HG03196 (cell line): ENCODE measurements around the gene SNRPD2.
"Not testable (repeated sequence)": the region's sequence is repeated elsewhere in the genome, so short reads cannot be mapped to it uniquely, and the experiment has no call there.

Source experiments
- ATAC-seq: cut with Tn5 transposase; IDR thresholded peaks from one replicate; pipeline ENCODE4 v1.9.1; 2021; ENCODE audit not compliant: unreplicated experiment

The SNRPD2 gene

GRCh38 chr19:45691516-45692186, at the start of gene SNRPD2:
Gene SNRPD2 (minus strand): TSS chr19:45691953. CDS start chr19:45691888, 65 bp downstream.
- ATAC-seq: peak; percentile 54

GRCh38 chr19:45739498-45740439, 48.0 kb upstream of the SNRPD2 start:
- ATAC-seq: no peak

- no peak for ATAC-seq
Observed at GRCh38 chr19:45733160-45733810, 41.5 kb upstream of the SNRPD2 start, which contains the start of gene MEIOSIN. Gene MEIOSIN (plus strand): TSS chr19:45733439. CDS start chr19:45735377, 1,938 bp downstream.

GRCh38 chr19:45730368-45731288, 38.9 kb upstream of the SNRPD2 start, which contains the start of gene FBXO46:
Gene FBXO46 (minus strand): TSS chr19:45730896. CDS start chr19:45713495, 17,401 bp downstream.
- ATAC-seq: peak; percentile 85

- ATAC-seq: no peak
Observed at GRCh38 chr19:45729800-45730290, 38.1 kb upstream of the SNRPD2 start.

- ATAC-seq: not testable (repeated sequence)
Observed at GRCh38 chr19:45728683-45729082, 36.9 kb upstream of the SNRPD2 start.

GRCh38 chr19:45720065-45720464, 28.3 kb upstream of the SNRPD2 start:
- ATAC-seq: not testable (repeated sequence)

- no peak for ATAC-seq
Observed at GRCh38 chr19:45717983-45718650, 26.4 kb upstream of the SNRPD2 start.

- peak; percentile 93 for ATAC-seq
Observed at GRCh38 chr19:45717131-45717982, 25.6 kb upstream of the SNRPD2 start.

GRCh38 chr19:45716359-45717130, 24.8 kb upstream of the SNRPD2 start:
- no peak for ATAC-seq

- no peak for ATAC-seq
Observed at GRCh38 chr19:45715139-45715538, 23.4 kb upstream of the SNRPD2 start.

- no peak for ATAC-seq
Observed at GRCh38 chr19:45713141-45713540, 21.4 kb upstream of the SNRPD2 start.

- no peak for ATAC-seq
Observed at GRCh38 chr19:45712699-45713067, 20.9 kb upstream of the SNRPD2 start.

- no peak for ATAC-seq
Observed at GRCh38 chr19:45711851-45712698, 20.3 kb upstream of the SNRPD2 start.

- no peak for ATAC-seq
Observed at GRCh38 chr19:45710356-45711130, 18.8 kb upstream of the SNRPD2 start.
